AG09309 (cell line): ENCODE results near the gene TCERG1.

ENCODE experiments used
- DNase-seq: peaks from one replicate; pipeline ENCODE4 v3.0.0-alpha.2; 2010; ENCODE audit warnings: low read depth
- H3K4me3 ChIP-seq: 2 replicates; pipeline ENCODE4 v1.5.1; 2011; ENCODE audit warnings: mild to moderate bottlenecking, low read depth, low read length, moderate library complexity; ENCODE audit not compliant: control insufficient read depth
- TF ChIP-seq, protein P1 (sequence below): IDR thresholded peaks from 2 replicates; pipeline ENCODE4 v1.5.1; 2011; ENCODE audit warnings: mild to moderate bottlenecking, low read depth, low read length, inconsistent platforms; ENCODE audit not compliant: insufficient read depth, control insufficient read depth; ENCODE audit errors: missing control alignments

TCERG1 gene

GRCh38 chr5:146521403-146522106 lies 74.4 kb downstream of the TCERG1 start:
- TF ChIP-seq, protein P1, sequence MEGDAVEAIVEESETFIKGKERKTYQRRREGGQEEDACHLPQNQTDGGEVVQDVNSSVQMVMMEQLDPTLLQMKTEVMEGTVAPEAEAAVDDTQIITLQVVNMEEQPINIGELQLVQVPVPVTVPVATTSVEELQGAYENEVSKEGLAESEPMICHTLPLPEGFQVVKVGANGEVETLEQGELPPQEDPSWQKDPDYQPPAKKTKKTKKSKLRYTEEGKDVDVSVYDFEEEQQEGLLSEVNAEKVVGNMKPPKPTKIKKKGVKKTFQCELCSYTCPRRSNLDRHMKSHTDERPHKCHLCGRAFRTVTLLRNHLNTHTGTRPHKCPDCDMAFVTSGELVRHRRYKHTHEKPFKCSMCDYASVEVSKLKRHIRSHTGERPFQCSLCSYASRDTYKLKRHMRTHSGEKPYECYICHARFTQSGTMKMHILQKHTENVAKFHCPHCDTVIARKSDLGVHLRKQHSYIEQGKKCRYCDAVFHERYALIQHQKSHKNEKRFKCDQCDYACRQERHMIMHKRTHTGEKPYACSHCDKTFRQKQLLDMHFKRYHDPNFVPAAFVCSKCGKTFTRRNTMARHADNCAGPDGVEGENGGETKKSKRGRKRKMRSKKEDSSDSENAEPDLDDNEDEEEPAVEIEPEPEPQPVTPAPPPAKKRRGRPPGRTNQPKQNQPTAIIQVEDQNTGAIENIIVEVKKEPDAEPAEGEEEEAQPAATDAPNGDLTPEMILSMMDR, result no peak
- DNase-seq, result no peak
- H3K4me3 ChIP-seq, result no peak overlapping the region

- no peak overlapping the region for H3K4me3 ChIP-seq
- TF ChIP-seq, protein P1, result no peak
- DNase-seq, result no peak
Observed at GRCh38 chr5:146523698-146524097, 76.6 kb downstream of the TCERG1 start.

DNA sequence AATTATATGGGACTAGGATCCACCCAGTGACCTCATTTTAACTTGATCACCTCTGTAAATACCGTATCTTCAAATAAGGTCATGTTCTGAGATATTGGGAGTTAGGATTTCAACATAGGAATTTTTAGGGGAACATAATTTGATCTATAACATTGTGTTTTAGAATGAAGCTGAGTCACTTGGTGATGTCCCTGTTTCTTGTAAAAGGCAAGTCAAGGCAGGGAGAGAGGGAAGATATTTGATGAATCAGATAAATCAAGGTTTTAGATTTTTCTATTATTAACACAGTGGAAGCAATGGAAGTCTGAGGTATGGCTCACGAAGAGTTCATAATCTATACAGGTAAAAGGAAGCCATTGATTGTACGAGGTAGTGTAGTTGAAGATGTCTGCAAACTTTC lies 80.7 kb downstream of the TCERG1 start:
- TF ChIP-seq, protein P1, result no peak
- H3K4me3 ChIP-seq, result no peak overlapping the region
- DNase-seq, result no peak

DNA sequence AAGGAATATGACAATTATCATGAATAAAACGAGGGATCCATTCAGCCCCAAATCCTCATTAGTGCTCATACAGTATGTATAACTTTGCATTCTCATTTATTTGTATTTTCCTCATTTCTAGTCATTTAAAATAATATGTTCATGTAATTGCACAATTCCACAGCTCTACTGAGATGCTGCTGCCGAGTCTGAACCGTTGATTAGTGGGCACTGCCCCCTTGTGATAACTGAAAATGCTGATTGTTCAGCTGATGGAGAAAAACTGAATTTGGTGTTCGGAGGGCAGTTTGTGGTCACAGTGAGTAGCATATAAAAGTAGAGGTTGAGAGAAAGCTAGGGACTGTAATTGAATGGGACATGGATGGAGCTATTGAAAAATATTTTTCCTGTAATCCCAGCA lies 81.1 kb downstream of the TCERG1 start:
- TF ChIP-seq, protein P1, result no peak
- no peak for DNase-seq
- H3K4me3 ChIP-seq, result no peak overlapping the region

GRCh38 chr5:146529984-146530383 lies 82.9 kb downstream of the TCERG1 start:
- TF ChIP-seq, protein P1, result no peak
- DNase-seq, result no peak
- H3K4me3 ChIP-seq, result no peak overlapping the region

- TF ChIP-seq, protein P1, result peak; percentile 90
- no peak overlapping the region for H3K4me3 ChIP-seq
- DNase-seq, result peak; percentile 23
Observed at GRCh38 chr5:146533260-146533857, 86.2 kb downstream of the TCERG1 start.
